Heart right ventricle (tissue), 16 donors: Measurements from ENCODE around the gene PPM1L. TPM values are rescaled to one million over a fixed set of nuclear protein-coding genes. Genes with fewer than 3 reads are reported as not detected.

Source experiments
- ATAC-seq, 8 donors: fragments of 200-7000 bp; cut with Tn5 transposase; one replicate each; pipeline ENCODE4 v1.9.1; 2020; ENCODE audit warnings: mild to moderate bottlenecking in 8 of 8, moderate library complexity in 8 of 8, moderate number of reproducible peaks in 1 of 8
- DNase-seq, 2 donors: peaks; one replicate each; pipeline ENCODE4 v3.0.0-alpha.2; 2020
- H3K27ac ChIP-seq, 10 donors: fragments of 200-600 bp; sonication (generic) in 2 of 10; one replicate each; pipeline versions ENCODE4 v1.5.0 to v1.8.0; 2020 to 2022; ENCODE audit warnings: mild to moderate bottlenecking in 3 of 10
- H3K27me3 ChIP-seq, 7 donors: fragments of 200-600 bp; one replicate each; pipeline ENCODE4 v1.8.0; 2021 to 2022; ENCODE audit warnings: mild to moderate bottlenecking in 2 of 7
- H3K36me3 ChIP-seq, 9 donors: fragments of 200-600 bp; sonication (generic) in 1 of 9; one replicate each; pipeline versions ENCODE4 v1.5.0 to v1.8.0; 2020 to 2022; ENCODE audit warnings: mild to moderate bottlenecking in 2 of 9
- H3K4me1 ChIP-seq, 9 donors: fragments of 200-600 bp; sonication (generic) in 1 of 9; one replicate each; pipeline versions ENCODE4 v1.5.0 to v1.8.0; 2020 to 2022; ENCODE audit warnings: mild to moderate bottlenecking in 4 of 9
- H3K4me3 ChIP-seq, 10 donors: fragments of 200-600 bp; sonication (generic) in 2 of 10; one replicate each; pipeline versions ENCODE4 v1.5.0 to v1.8.0; 2020 to 2022; ENCODE audit warnings: mild to moderate bottlenecking in 7 of 10, moderate library complexity in 2 of 10
- H3K9me3 ChIP-seq, 11 donors: fragments of 200-600 bp in 10 of 11; sonication (generic) in 2 of 11; one replicate each; pipeline versions ENCODE4 v1.5.0 to v1.8.0; 2013 to 2022; ENCODE audit warnings: mild to moderate bottlenecking in 2 of 11, control low read depth in 1 of 11, moderate library complexity in 1 of 11
- CTCF ChIP-seq, 9 donors: fragments of 200-600 bp; sonication (generic) in 2 of 9; IDR thresholded peaks; one replicate each; pipeline versions ENCODE4 v1.5.0 to v1.8.0; 2021 to 2022; ENCODE audit warnings: antibody characterized with exemption in 9 of 9, mild to moderate bottlenecking in 5 of 9, moderate library complexity in 1 of 9
- WGBS, 2 donors: extraction: QIAGEN DNeasy Blood & Tissue Kit; methylation state at CpG; one replicate each; pipeline ENCODE4 v1.1.7; 2013; ENCODE audit warnings: inconsistent platforms in 1 of 2; 5-methylcytosine and 5-hydroxymethylcytosine counted together
- intact Hi-C, 10 donors: fragments of 100-400 bp; cut with DNase I; formaldehyde crosslinking; loops; one replicate each; pipeline versions ENCODE4 v1.11.1 to v1.14.2; 2022
- polyA plus RNA-seq, 2 donors: library from polyadenylated mRNA; stranded (reverse); fragments of 200-250 nt; gene quantifications; one replicate each; pipeline ENCODE4 v1.2.3, GENCODE V29; 2013
- total RNA-seq, 10 donors: library from RNA; stranded (reverse); fragmentation: NEBNext Ultra II Directional in 3 of 10; extraction: Animal tissue kit (Norgen Biotek cat#: 25700) in 3 of 10; gene quantifications; one replicate each; pipeline versions ENCODE4 v1.2.1 to v1.2.4, GENCODE V29; 2021 to 2023
- donor health status: Arrhythmogenic right ventricular cardiomyopathy.
- donor health status: ischemic (EF 13 %, LVEDD 7.1; RV severe dilation, severe dysfunction).
- donor health status: healthy with polysubstance abuse.
- donor health status: DM: no; HTN: yes; CAD: no.
- donor health status: DM: no; HTN: no; CAD: no.
- donor health status: ischemic (EF 25% LVEDD 6.9; RV normal size, moderate dysfunction).
- donor health status: ischemic (EF 25% LVEDD 5.7; RV mildly dilated, moderate dysfunction).
- donor health status: healthy.
- donor health status: DM: yes; HTN: yes; CAD: no.
- donor health status: Ischemic cardiomyopathy.
- donor health status: ischemic (EF 35%, LVEDD 5.7; RV mildly dilated, moderate dysfunction).
- donor health status: nonischemic (EF 11% LVEDD 7.7; RV severe dilation, severe dysfunction).
- donor health status: DM: yes; HTN: yes; CAD: no.
- donor health status: PGD.
- donor health status: ischemic (EF 29% LVEDD 5.4; RV normal size, mild dysfunction).
- donor health status: nonischemic (EF 23%, LVEDD 6.1; RV moderate dilation, normal function).

Gene PPM1L
- total and polyA plus RNA-seq, 12 donors, result 4.4 to 55.5 (median 37.7) TPM

DNA sequence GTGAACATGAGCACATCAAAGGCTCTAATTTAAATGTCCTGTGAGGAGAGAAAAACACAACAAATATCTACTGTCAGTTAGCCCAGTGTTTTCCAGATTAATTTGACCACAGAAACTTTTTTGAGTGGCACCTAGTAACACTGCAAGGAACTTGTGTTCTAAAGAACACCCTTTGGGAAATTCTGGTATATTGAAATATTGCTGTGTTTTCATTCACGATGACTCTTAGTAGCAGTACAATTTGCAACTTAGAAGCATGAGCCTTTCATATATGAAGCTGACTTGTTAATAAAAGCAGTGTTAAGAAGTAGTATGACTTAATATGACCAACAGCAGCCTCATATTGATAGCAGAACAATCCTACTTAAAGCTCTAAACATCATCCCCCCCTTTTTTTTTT lies 317.1 kb downstream of the PPM1L start:
- H3K27me3 ChIP-seq, result no peaks in the 10 kb centered on the region
- H3K36me3 ChIP-seq, result peaks cover 0 to 8% (median 0%) of the 10 kb centered on the region in 9 donors
- 93 to 98% methylated on average over 1 of the region's 1 CpG for WGBS, 2 donors
- intact Hi-C loops, result no loop called here
- TF ChIP-seq CTCF (IDR thresholded peaks at IDR 0.05), result no peak
- DNase-seq (no peak), ATAC-seq (no peak)
- H3K27ac ChIP-seq, result no peak overlapping the region
- H3K9me3 ChIP-seq, result no peaks in the 10 kb centered on the region
- peaks cover 4 to 41% (median 14%) of the 10 kb centered on the region in 9 donors for H3K4me1 ChIP-seq
- H3K4me3 ChIP-seq, result no peak overlapping the region

DNA sequence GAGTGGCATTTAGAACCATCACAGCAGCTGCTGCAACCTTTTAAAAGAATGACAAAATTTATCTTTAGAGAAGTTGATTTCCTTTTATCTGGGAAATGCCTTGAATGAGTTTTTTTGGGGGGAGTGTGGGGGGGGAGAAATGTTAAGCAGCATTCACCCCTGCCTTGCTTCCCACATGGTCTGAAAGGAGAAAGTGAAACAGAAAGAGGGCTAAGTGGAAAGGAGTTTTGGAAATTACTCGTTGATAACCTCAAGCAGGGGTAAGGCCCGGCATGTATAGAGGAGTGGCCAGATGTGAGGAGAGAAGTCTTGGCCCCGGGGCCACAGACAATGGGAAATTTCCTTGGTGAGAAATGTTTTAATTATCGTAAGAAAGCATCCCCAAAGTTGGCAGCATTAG lies 325.6 kb downstream of the PPM1L start:
- Histone ChIP-seq H3K36me3 (peaks cover 0 to 38% (median 13%) of the 10 kb centered on the region in 9 donors), H3K27me3 (no peaks in the 10 kb centered on the region), H3K27ac (peak overlapping the region in 8 of 10 donors; percentile 20 to 68 (median 40)), H3K4me3 (peak overlapping the region in 1 of 10 donors; percentile 4), H3K4me1 (peaks cover 3 to 31% (median 16%) of the 10 kb centered on the region in 9 donors), H3K9me3 (no peaks in the 10 kb centered on the region)
- TF ChIP-seq CTCF (IDR thresholded peaks at IDR 0.05), result no peak
- intact Hi-C loops, result no loop called here
- 33 to 39% methylated on average over 4 of the region's 4 CpGs for WGBS, 2 donors
- no peak for DNase-seq
- peak in 7 of 8 donors; percentile 35 to 67 (median 46) for ATAC-seq

DNA sequence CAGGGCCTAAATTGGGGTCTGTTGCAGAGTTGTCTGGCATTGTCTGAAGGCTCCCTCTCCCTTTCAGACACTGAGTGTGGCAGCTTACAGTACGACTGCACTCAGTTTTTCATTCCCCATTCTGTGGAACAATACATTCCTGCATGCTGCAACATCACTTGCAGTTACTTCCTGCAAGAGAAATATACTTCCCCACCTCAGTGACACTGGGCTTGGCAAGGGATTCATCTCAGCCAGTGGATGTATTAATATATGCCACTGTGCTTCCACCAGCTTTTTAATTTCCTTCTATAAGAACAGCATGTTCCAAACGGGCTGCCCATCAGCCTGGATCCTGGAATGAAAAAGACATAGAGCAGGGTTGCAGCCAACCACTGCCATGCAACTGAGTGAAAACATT lies 326.0 kb downstream of the PPM1L start:
- DNase-seq, result no peak
- Histone ChIP-seq H3K4me1 (peaks cover 3 to 31% (median 16%) of the 10 kb centered on the region in 9 donors), H3K36me3 (peaks cover 0 to 42% (median 13%) of the 10 kb centered on the region in 9 donors), H3K27me3 (no peaks in the 10 kb centered on the region), H3K27ac (peak overlapping the region in 9 of 10 donors; percentile 20 to 68 (median 40)), H3K4me3 (peak overlapping the region in 1 of 10 donors; percentile 4), H3K9me3 (no peaks in the 10 kb centered on the region)
- 21 to 24% methylated on average over 2 of the region's 2 CpGs for WGBS, 2 donors
- TF ChIP-seq CTCF (IDR thresholded peaks at IDR 0.05), result no peak
- intact Hi-C loops, result no loop called here
- peak in 7 of 8 donors; percentile 22 to 95 (median 69) for ATAC-seq

GRCh38 chr3:161083131-161083530 lies 327.1 kb downstream of the PPM1L start:
- H3K27ac ChIP-seq, result peak overlapping the region in 1 of 10 donors; percentile 15
- WGBS, 2 donors, result 94 to 99% methylated on average over 1 of the region's 1 CpG
- intact Hi-C loops, result no loop called here
- TF ChIP-seq CTCF (IDR thresholded peaks at IDR 0.05), result no peak
- ATAC-seq, result peak in 1 of 8 donors; percentile 36
- no peaks in the 10 kb centered on the region for H3K9me3 ChIP-seq
- peaks cover 0 to 51% (median 13%) of the 10 kb centered on the region in 9 donors for H3K36me3 ChIP-seq
- no peak overlapping the region for H3K4me3 ChIP-seq
- peaks cover 3 to 32% (median 16%) of the 10 kb centered on the region in 9 donors for H3K4me1 ChIP-seq
- no peak for DNase-seq
- no peaks in the 10 kb centered on the region for H3K27me3 ChIP-seq
